Activated T-helper 1 cell treated with anti-CD3 and anti-CD28 coated beads, Interleukin-2, amount 50 U/mL, for 16 hours (primary cell): ENCODE data around the gene MCEE.
"Not testable (repeated sequence)": the region's sequence is repeated elsewhere in the genome, so short reads cannot be mapped to it uniquely, and the experiment has no call there.

Experiments
- DNase-seq, 2 donors: peaks; one replicate each; pipeline ENCODE4 v3.0.0-alpha.2; 2020; ENCODE audit warnings: low read depth in 1 of 2, low spot score in 1 of 2

Gene MCEE

DNA sequence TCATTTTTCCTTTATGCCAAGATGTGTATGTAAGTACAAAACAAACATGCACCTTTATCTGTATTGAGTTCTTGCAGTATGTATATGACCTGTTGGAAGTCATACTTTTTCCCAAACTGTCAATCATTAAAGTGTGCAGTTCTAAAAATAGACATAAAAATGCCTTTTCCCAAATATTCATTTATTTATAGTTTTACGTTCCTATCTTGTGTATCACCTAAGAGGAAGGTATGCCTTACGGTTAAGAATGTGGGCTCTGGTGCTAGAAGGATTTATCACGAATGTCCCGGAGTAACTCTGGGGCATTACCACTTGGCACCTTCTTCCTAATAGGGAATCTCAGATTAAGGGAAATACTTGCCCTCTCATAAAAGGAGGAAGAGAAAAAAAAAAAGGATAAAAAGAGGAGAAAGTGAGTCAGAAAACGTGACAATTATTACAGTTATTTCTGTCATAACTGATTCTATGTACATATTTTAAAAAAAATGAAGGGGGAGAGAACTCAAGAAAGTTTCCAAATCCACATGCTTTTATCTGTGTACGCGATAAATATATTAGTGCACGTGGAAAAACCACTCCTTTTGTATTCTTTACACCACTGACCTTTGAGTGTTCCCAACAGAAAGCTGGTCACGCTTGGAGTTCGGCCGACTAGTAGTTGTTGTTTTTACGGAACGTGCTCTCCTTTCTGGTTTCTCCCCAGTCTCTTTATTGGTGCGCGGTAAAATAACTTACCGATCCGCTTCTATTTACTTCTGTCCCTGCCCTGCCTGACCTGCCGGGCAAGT lies 721 bp downstream of the MCEE start:
- DNase-seq = no peak

DNA sequence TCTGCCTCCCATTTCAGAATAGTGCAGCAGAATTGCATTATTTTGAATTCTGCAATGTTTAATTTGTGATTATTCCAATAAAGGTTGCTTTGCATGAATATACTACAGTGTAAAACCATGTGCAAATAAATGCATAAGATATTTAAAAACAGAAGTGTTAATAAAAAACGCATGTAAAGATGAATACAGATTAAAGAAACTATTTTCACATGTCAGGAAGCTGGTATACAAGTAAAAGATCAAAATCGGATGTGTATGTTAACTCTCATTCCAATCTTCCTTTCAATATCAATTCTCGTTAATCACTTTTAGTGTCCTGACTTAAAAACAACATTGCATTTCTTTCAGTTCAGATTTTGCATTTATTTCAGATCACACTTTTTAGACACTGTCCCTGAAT lies 3.1 kb downstream of the MCEE start:
- DNase-seq = no peak

DNA sequence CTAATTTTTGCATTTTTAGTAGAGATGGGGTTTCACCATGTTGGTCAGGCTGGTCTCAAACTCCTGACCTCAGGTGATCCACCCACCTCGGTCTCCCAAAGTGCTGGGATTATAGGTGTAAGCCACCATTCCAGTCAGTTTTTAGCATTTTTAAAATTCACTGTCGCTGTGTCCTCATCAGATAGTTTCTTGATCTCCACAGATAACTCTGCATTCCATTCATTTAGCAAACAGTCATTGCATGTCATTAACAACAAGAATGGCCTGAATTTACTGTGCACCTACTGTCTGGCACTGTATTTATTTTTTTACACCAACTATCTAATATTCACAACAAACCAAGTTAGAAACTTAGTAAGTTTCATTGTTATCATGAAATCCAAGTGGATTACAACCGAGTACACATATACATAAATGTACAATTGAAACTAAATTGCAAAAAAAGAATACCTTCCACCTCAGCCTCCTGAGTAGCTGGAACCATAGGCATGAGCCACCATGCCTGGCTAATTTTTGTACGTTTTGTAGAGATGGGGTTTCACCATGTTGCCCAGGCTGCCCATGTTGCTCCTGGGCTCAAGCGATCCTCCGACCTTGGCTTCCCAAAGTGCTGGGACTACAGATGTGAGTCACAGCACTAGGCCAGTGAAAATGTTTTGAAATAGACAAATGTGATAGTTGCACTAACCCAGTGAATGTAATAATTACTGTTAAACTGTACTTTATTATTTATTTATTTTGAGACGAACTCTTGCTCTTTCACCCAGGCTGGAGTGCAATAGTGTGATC lies 4.3 kb downstream of the MCEE start:
- no peak for DNase-seq

DNA sequence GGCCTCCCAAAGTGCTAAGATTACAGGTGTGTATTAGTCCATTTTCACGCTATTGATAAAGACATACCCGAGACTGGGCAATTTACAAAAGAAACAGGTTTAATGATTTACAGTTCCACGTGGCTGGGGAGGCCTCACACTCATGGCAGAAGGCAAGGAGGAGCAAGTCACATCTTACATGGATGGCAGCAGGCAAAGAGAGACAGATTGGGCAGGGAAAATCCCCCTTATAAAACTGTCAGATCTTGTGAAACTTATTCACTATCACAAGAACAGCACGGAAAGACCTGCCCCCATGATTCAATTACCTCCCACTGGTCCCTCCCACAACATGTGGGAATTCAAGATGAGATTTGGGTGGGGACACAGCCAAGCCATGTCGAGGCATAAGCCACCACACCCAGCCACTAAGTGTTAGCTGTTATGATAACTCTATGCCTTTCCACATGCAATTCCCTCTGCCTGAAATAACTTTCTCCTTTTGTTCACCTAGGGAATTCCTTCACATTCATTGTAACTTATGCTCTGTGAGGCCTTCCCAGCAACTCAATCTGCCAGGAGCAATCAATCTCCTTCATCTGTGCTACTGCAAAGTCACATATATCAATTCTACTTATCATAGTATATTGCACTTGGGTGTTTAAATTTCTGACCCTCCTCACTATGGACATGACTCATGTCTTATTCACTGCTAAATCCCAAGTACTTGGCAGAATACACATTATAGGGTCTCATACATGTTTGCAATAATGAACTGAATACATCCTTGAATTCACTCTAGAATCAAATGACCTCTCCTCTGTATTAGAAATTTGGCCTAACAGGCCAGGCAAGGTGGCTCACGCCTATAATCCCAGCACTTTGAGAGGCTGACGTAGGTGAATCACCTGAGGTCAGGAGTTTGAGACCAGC lies 7.4 kb downstream of the MCEE start:
- DNase-seq = no peak

DNA sequence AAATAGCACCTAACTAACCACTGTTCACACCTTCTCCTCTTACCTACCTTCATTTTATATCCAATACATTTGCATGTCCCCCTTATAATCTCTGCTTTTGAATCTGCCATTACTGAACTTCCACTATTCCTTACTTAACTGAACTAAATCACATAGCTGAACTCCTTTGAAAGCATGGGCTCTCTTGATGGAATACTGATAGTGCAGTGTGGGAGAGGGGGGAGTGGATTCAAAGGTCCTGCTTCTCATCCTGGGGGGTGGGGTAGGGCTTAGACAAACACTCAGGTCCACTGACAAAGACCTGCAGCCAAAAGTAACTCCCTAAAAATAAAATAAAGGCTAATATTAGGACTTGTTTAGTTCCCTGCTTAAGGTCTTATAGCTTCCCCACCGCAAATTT lies 8.6 kb downstream of the MCEE start:
- no peak for DNase-seq

DNA sequence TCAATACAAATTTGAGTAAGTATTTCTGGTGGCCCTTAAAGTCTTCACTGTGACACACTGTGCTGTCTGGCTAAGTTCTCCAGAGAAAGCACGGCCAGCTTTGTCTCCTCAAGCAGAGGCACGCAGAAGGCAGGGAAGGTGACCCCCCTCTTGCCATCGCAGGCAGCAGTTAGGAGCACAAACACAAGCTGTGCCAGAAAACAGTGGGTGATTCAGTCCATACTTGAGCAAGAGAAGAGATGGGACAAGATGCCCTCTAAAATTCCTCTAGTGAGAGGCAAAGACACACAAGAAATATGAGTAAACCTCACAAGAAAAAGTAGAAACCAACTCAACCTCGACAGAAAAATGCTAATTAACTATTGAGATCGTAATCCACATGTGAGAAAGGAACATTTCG lies 9.8 kb downstream of the MCEE start:
- DNase-seq = no peak

DNA sequence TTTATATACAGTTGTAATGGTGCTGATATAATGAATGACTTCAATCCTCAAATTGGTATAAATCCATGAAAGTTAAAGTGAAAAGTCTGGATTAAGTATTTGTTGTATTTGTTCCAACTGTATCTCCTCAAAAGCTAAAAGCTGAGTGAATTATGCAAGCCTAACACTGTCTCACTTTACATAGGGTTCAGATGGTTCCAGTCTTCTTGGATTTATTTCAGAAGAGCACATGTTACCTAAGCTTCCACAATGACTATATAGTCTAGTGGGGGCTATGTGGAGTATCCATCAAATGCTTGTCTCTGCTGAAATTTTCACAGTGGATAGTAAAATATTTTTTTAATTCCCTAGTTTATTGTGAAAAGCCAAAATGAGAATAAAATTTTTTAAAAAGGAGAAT lies 13.0 kb downstream of the MCEE start:
- DNase-seq = no peak

DNA sequence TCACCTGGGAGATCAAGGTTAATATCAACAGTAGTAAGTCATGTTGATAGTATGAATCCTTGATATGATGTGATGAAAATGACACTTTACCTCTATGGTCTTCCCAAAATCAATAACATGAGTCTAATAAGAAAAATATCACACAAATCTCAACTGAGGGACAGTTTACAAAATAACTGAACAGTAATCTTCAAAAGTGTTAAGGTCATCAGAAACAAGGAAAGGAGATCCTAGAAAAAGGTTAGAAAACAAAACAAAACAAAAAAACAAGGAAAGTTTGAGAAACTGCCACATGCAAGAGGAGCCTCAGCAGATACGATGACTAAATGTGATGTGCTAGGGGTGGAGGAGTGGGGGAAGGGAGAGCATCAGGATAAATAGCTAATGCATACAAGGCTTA lies 16.2 kb downstream of the MCEE start:
- no peak for DNase-seq

DNA sequence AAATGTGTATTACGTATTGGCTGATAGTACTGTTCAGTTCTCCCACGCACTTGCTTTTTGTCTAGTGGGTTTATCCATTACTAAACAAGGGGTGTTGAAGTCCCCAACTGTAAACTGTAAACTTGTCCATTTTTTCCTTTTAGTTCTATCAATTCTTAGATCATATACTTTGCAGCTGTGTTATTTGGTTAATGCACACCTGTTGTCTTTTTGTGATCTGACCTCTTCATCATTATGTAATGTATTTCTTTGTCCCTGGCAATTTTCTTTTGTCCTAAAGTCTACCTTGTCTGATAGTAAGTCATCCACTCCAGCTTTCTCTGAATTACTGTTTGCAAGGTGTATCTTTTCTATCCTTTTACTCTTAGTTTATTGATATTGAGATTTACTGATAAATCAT lies 21.9 kb downstream of the MCEE start:
- no peak for DNase-seq

DNA sequence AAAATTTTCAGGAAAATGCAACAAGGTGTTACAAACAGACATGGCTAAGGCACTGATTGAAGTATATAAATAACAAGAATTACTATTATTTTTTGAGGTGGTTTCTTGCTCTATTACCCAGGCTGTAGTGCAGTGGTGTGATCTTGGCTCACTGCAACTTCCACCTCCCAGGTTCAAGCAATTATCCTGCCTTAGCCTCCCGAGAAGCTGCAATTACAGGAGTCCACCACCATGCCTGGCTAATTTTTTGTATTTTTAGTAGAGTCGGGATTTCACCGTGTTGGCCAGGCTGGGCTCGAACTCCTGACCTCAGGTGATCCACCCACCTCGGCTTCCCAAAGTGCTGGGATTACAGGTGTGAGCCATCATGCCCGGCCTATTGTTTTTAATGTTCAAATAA lies 23.6 kb downstream of the MCEE start:
- DNase-seq = not testable (repeated sequence)

DNA sequence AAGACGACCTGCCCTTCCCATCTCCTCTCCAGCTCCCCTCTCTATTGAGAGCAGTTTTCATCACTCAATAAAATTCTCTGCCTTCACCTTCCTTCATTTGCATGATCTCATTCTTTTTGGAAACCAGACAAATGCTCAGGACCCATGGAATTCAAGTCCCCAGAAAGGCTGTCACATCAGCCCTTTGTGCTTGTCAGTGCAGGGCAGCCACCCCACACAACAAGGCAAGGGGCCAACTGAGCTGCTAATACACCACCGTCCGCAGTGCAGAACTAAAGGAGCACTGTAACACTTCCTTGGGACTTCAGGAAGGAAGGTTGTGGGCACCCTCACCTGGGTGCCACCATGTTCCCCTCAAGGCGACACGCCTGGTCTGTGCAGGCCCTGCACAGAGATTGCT lies 26.2 kb downstream of the MCEE start:
- DNase-seq = no peak

DNA sequence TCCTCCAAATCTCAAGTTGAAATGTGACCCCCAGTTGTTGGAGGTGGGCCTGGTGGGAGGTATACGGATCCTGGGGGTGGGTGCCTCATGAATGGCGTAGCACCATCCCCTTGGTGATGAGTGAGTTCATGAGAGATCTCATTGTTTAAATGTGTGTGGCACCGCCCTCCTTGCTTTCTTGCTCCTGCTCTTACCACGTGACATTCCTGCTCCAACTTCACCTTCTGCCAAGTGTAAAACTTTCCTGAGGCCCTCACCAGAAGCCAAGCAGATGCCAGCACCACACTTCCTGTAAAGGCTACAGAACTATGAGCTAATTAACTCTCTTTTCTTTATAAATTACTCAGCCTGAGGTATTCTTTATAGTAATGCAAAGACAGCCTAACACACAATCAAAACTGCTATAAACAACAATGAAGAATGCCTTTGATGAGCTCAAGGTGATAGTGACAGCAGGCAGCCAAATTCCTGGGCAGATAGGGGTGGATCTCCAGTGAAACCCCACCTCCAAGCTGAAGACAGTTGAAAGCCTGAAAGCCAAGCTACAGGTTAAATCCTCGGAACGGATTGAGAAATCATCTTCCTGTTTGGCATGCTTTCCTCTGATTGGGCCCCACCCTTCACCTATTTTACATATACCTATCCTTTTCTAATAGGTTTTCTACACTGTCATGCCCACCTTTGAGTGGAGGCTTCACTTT lies 26.9 kb downstream of the MCEE start:
- DNase-seq = no peak

DNA sequence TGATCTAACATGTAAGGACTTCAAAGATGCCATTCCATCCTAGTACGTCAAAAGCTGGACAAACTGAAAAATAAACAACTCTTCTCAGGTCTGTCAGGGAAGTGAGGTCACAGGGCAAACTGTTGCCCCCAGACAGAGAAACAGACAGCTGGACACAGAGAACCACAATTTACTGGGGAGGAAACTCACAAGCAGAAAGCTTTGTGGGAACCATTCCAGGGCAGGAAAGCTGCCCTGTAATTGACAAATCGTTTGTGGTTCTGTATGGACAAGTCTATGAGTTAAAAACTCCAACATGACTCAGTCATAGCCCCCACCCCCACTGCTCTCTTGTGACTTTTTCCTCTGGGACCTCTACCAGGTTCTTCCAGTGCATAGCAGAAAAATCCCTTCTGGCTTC lies 28.4 kb downstream of the MCEE start:
- no peak for DNase-seq

DNA sequence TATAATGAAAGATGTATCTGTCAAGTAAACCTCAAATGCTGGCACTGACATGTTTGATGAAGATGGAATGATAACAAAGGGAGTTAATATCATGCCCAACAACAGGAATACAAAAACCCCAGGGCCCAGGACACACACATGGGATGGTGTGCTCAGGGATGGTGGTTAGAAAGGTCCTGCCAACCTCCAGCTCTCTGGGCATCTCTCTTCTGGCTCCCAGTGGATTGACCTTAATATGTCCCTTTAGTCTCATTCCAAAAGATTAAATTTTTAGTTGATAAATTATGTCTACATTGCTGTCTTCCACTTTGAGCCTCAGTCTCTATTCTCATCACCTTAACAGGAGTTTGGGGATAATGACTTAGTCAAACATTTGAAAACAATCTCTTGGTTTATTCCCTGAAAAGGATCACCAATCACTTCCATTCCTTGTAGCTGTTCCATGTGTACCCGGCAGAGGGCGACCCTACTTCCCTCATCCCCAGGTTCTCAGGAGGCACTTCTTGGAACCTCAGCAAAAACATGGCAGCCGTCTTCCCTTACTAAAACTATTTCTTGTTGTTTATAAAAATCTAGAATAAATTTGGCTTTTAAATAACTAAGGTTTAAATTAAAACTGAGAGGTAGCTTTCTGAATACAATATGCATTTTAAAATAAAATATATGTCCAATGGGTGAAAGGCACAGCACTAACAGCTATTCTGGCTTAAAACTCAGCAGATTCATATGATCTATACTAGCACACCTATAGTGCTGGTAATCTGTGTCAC lies 29.6 kb downstream of the MCEE start:
- DNase-seq = peak in 1 of 2 donors; percentile 6

DNA sequence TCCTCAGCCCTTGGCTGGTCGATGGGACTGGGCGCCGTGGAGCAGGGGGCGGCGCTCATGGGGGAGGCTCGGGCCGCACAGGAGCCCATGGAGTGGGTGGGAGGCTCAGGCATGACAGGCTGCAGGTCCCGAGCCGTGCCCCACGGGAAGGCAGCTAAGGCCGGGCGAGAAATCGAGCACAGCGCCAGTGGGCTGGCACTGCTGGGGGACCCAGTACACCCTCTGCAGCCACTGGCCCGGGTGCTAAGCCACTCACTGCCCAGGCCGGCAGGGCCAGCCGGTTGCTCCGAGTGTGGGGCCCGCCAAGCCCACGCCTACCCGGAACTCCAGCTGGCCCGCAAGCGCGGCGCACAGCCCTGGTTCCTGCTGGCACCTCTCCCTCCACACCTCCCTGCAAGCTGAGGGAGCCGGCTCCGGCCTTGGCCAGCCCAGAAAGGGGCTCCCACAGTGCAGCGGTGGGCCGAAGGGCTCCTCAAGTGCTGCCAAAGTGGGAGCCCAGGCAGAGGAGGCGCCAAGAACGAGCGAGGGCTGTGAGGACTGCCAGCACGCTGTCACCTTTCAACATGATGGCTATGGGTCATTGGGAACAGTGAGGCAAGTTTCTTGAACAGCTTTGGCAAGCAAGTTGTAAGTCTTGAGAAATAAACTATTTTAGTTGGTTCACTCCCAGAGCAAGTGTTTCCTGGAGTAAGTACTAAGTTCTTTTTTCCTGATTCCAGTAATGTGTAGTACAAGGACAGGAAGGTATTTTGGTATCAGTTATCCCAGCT lies 37.4 kb downstream of the MCEE start:
- not testable (repeated sequence) for DNase-seq

DNA sequence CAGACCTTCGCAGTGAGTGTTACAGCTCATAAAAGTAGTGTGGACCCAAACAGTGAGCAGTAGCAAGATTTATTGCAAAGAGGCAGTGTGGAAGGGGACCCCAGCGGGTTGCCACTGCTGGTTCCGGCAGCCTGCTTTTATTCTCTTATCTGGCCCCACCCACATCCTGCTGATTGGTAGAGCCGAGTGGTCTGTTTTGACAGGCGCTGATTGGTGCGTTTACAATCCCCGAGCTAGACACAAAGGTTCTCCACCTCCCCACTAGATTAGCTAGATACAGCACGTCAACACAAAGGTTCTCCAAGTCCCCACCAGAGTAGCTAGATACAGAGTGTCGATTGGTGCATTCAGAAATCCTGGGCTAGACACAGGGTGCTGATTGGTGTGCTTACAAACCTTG lies 38.2 kb downstream of the MCEE start:
- DNase-seq = not testable (repeated sequence)

DNA sequence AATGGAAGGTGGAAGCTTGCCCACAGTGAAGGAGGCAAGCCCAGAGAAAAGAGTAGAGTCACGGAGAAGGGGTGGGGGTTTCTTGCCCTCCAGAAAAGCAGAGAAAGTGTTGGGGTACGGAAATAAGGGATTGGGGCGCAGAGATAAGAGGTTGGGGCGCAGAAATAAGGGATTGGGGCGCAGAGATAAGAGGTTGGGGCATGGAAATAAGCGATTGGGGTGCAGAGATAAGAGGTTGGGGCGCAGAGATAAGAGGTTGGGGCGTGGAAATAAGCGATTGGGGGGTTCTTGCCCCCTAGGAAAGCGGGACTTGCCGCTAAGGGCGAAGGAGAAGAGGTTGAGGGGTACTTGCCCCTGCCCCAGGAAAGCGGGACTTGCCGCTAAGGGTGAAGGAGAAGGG lies 40.6 kb downstream of the MCEE start:
- not testable (repeated sequence) for DNase-seq

DNA sequence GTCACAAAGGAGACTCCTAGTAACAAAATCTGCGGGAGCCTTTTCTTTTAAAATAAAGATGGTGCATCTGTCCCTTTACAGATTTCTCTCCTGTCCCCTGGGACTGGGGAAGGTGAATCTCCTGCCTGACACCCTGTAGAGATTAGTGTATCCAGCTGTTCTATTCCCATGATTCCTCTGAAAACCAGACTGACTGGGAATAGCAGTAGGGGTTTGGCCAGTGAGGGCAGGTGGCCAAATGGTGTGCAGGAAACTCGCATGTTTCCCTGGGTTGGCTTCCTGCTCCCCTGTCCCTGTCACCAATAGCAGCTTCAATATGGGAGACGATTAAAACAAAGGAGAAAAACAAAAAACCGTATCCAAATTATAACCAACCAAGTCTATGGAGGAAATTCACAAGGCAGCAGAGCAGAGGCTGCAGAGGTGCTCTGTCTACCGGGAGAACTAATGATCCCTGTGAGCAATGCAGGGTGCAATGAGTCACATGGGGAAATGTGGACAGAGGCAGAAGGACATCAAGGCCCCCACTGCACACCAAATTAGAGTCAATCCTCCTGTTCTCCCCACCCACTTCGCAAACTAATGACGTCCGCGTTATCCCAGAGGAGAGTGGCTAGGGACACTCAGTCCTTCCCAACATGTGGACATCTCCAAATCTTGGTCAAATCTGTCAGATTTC lies 44.6 kb downstream of the MCEE start:
- DNase-seq = not testable (repeated sequence)

DNA sequence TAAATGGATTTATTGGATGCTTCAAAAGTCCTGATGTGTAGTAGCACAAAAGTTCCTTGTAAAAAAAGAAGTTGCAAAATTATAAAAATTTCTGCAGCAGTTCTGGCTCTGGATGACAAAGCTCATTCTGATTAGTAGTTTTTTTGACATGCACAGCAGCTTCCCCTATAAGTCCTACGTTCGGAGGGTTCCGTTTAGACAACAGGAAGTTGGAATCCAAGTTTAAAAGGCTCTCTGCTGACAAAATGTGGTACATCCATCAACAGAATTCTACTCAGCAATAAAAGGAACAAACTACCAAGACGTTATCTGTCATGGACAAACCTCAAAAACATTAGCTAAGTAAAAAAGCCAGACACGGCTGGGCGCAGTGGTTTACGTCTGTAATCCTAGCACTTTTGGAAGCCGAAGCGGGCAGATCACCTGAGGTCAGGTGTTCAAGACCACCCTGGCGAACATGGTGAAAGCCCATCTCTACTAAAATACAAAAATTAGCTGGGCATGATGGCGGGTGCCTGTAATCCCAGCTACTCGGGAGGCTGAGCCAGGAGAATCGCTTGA lies 46.2 kb downstream of the MCEE start:
- not testable (repeated sequence) for DNase-seq
